Osteoblast (primary cell): ENCODE data around the gene INSYN2B. TPM values are rescaled to one million over a fixed set of nuclear protein-coding genes. Genes with fewer than 3 reads are reported as not detected.

Source experiments
- DNase-seq: peaks from one replicate; pipeline ENCODE4 v3.0.0; 2011; ENCODE audit warnings: low spot score, mixed read lengths; ENCODE audit not compliant: insufficient read length; ENCODE audit errors: missing footprints
- H2AFZ ChIP-seq: 2 replicates; pipeline ENCODE4 v1.6.0; 2011; ENCODE audit warnings: mild to moderate bottlenecking, low read length
- H3K27ac ChIP-seq: 2 replicates; pipeline ENCODE4 v1.5.1; 2011; ENCODE audit warnings: mild to moderate bottlenecking, low read depth, low read length, moderate library complexity
- H3K27me3 ChIP-seq: 2 replicates; pipeline ENCODE4 v1.6.0; 2012; ENCODE audit warnings: mild to moderate bottlenecking, control low read depth, inconsistent platforms, low read length, moderate library complexity; ENCODE audit not compliant: insufficient read depth
- H3K36me3 ChIP-seq: 2 replicates; pipeline ENCODE4 v1.5.1; 2011; ENCODE audit warnings: mild to moderate bottlenecking, low read length, control low read depth, moderate library complexity; ENCODE audit not compliant: insufficient read depth
- H3K4me1 ChIP-seq: 2 replicates; pipeline ENCODE4 v1.5.1; 2011; ENCODE audit warnings: mild to moderate bottlenecking, low read length, control low read depth, moderate library complexity; ENCODE audit not compliant: insufficient read depth
- H3K4me2 ChIP-seq: 2 replicates; pipeline ENCODE4 v1.6.0; 2011; ENCODE audit warnings: mild to moderate bottlenecking, low read length; ENCODE audit not compliant: insufficient read depth
- H3K4me3 ChIP-seq: fragments of 200-600 bp; sonication (generic); 3 replicates; pipeline ENCODE4 v1.5.1; 2012; ENCODE audit warnings: mild to moderate bottlenecking, low read length, inconsistent platforms; ENCODE audit not compliant: insufficient read depth
- H3K79me2 ChIP-seq: 2 replicates; pipeline ENCODE4 v1.6.0; 2012; ENCODE audit warnings: mild to moderate bottlenecking, low read length, control low read depth, inconsistent platforms; ENCODE audit not compliant: insufficient read depth
- H3K9me3 ChIP-seq: 2 replicates; pipeline ENCODE4 v1.5.1; 2011; ENCODE audit warnings: low read depth, low read length, control low read depth
- H4K20me1 ChIP-seq: 2 replicates; pipeline ENCODE4 v1.6.0; 2012; ENCODE audit warnings: mild to moderate bottlenecking, low read length, control low read depth; ENCODE audit not compliant: insufficient read depth
- CTCF ChIP-seq: IDR thresholded peaks from 2 replicates; pipeline ENCODE4 v1.5.1; 2011; ENCODE audit warnings: mild to moderate bottlenecking, low read depth, low read length, moderate library complexity; ENCODE audit errors: extremely low read depth
- total RNA-seq: library from RNA; depleted of rRNA; stranded (reverse); fragments of >200 nt; gene quantifications from 2 replicates; pipeline ENCODE4 v1.2.3, GENCODE V29; 2012

Gene INSYN2B
- total RNA-seq, 1 donor = 2.2 TPM

GRCh38 chr5:169989365-169989764, 9.1 kb upstream of the INSYN2B start:
- Histone ChIP-seq H2AFZ (no peak overlapping the region), H3K27ac (no peak overlapping the region), H3K4me1 (peaks cover 4% of the 10 kb centered on the region), H3K36me3 (no peaks in the 10 kb centered on the region), H3K4me2 (no peak overlapping the region), H3K27me3 (no peaks in the 10 kb centered on the region), H3K9me3 (no peaks in the 10 kb centered on the region), H3K4me3 (no peak overlapping the region), H4K20me1 (no peaks in the 10 kb centered on the region), H3K79me2 (no peaks in the 10 kb centered on the region)
- no peak for TF ChIP-seq CTCF
- DNase-seq = no peak

DNA sequence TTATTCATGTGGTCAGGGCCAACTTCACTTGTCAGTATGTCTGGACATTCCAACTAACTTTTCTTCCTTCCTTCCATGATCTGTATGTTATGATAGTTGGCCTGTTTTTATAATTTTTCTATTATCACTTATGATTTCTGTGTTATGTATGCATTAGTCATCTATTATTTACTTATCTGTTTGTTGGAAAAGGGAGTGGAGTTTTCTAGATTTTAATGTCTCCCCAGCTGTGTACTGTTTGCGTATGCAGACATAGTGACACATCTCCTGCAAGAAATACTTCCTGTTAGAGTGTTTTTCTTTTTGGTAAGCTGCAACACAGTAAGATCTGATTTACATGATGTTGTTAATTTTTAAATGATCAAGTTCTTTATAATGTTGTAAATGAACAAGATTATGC, 8.7 kb upstream of the INSYN2B start:
- H4K20me1 ChIP-seq = no peaks in the 10 kb centered on the region
- no peaks in the 10 kb centered on the region for H3K79me2 ChIP-seq
- H3K4me1 ChIP-seq = peaks cover 4% of the 10 kb centered on the region
- H3K4me3 ChIP-seq = no peak overlapping the region
- H2AFZ ChIP-seq = no peak overlapping the region
- H3K27ac ChIP-seq = no peak overlapping the region
- no peaks in the 10 kb centered on the region for H3K27me3 ChIP-seq
- no peak for TF ChIP-seq CTCF
- H3K36me3 ChIP-seq = no peaks in the 10 kb centered on the region
- DNase-seq = no peak
- no peaks in the 10 kb centered on the region for H3K9me3 ChIP-seq
- no peak overlapping the region for H3K4me2 ChIP-seq

- Histone ChIP-seq H3K36me3 (no peaks in the 10 kb centered on the region), H3K27ac (no peak overlapping the region), H3K4me3 (no peak overlapping the region), H3K4me1 (peaks cover 4% of the 10 kb centered on the region), H3K79me2 (no peaks in the 10 kb centered on the region), H3K9me3 (no peaks in the 10 kb centered on the region), H4K20me1 (no peaks in the 10 kb centered on the region), H3K4me2 (no peak overlapping the region), H3K27me3 (no peaks in the 10 kb centered on the region), H2AFZ (no peak overlapping the region)
- TF ChIP-seq CTCF = no peak
- DNase-seq = no peak
These were observed 7.9 kb upstream of the INSYN2B start for GRCh38 chr5:169988206-169988605.

- no peaks in the 10 kb centered on the region for H3K36me3 ChIP-seq
- no peak for DNase-seq
- no peaks in the 10 kb centered on the region for H4K20me1 ChIP-seq
- peak overlapping the region; percentile 79 for H3K4me3 ChIP-seq
- peaks cover 37% of the 10 kb centered on the region for H3K79me2 ChIP-seq
- H3K9me3 ChIP-seq = no peaks in the 10 kb centered on the region
- H3K4me1 ChIP-seq = peaks cover 42% of the 10 kb centered on the region
- peak overlapping the region; percentile 97 for H3K4me2 ChIP-seq
- H3K27me3 ChIP-seq = no peaks in the 10 kb centered on the region
- no peak for TF ChIP-seq CTCF
- H2AFZ ChIP-seq = peak overlapping the region; percentile 91
- H3K27ac ChIP-seq = peak overlapping the region; percentile 78
These were observed 424 bp downstream of the INSYN2B start for GRCh38 chr5:169979871-169980270.
